Osteoblast (primary cell): Measurements from ENCODE around the gene LRRTM4. TPM values are rescaled to one million over a fixed set of nuclear protein-coding genes. Genes with fewer than 3 reads are reported as not detected.
"Not testable (repeated sequence)": the region's sequence is repeated elsewhere in the genome, so short reads cannot be mapped to it uniquely, and the experiment has no call there.

ENCODE experiments used
- DNase-seq: peaks from one replicate; pipeline ENCODE4 v3.0.0; 2011; ENCODE audit warnings: low spot score, mixed read lengths; ENCODE audit not compliant: insufficient read length; ENCODE audit errors: missing footprints
- H2AFZ ChIP-seq: 2 replicates; pipeline ENCODE4 v1.6.0; 2011; ENCODE audit warnings: mild to moderate bottlenecking, low read length
- H3K27ac ChIP-seq: 2 replicates; pipeline ENCODE4 v1.5.1; 2011; ENCODE audit warnings: mild to moderate bottlenecking, low read depth, low read length, moderate library complexity
- H3K27me3 ChIP-seq: 2 replicates; pipeline ENCODE4 v1.6.0; 2012; ENCODE audit warnings: mild to moderate bottlenecking, control low read depth, inconsistent platforms, low read length, moderate library complexity; ENCODE audit not compliant: insufficient read depth
- H3K36me3 ChIP-seq: 2 replicates; pipeline ENCODE4 v1.5.1; 2011; ENCODE audit warnings: mild to moderate bottlenecking, low read length, control low read depth, moderate library complexity; ENCODE audit not compliant: insufficient read depth
- H3K4me1 ChIP-seq: 2 replicates; pipeline ENCODE4 v1.5.1; 2011; ENCODE audit warnings: mild to moderate bottlenecking, low read length, control low read depth, moderate library complexity; ENCODE audit not compliant: insufficient read depth
- H3K4me2 ChIP-seq: 2 replicates; pipeline ENCODE4 v1.6.0; 2011; ENCODE audit warnings: mild to moderate bottlenecking, low read length; ENCODE audit not compliant: insufficient read depth
- H3K4me3 ChIP-seq: fragments of 200-600 bp; sonication (generic); 3 replicates; pipeline ENCODE4 v1.5.1; 2012; ENCODE audit warnings: mild to moderate bottlenecking, low read length, inconsistent platforms; ENCODE audit not compliant: insufficient read depth
- H3K79me2 ChIP-seq: 2 replicates; pipeline ENCODE4 v1.6.0; 2012; ENCODE audit warnings: mild to moderate bottlenecking, low read length, control low read depth, inconsistent platforms; ENCODE audit not compliant: insufficient read depth
- H3K9me3 ChIP-seq: 2 replicates; pipeline ENCODE4 v1.5.1; 2011; ENCODE audit warnings: low read depth, low read length, control low read depth
- H4K20me1 ChIP-seq: 2 replicates; pipeline ENCODE4 v1.6.0; 2012; ENCODE audit warnings: mild to moderate bottlenecking, low read length, control low read depth; ENCODE audit not compliant: insufficient read depth
- CTCF ChIP-seq: IDR thresholded peaks from 2 replicates; pipeline ENCODE4 v1.5.1; 2011; ENCODE audit warnings: mild to moderate bottlenecking, low read depth, low read length, moderate library complexity; ENCODE audit errors: extremely low read depth
- total RNA-seq: library from RNA; depleted of rRNA; stranded (reverse); fragments of >200 nt; gene quantifications from 2 replicates; pipeline ENCODE4 v1.2.3, GENCODE V29; 2012

The LRRTM4 gene
- total RNA-seq, 1 donor: not detected

DNA sequence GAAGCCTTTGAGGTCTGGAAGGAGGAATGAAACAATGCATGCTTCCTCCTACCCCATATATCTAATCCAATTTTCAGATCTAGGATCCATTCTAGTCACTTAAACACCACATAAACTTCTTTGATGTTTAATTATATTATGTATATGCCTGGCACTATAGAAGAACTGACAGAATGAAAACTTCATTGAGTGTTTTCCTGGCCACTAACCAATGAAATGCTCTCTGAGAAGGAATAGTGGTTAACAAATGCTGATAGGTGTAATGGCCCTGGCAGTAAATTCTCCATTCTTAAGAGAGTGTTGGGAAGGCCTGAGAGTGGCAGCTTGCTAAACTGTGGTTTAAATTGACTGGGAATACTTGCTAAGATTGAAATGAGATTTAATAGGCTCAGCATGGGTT, 710.0 kb downstream of the LRRTM4 start:
- Histone ChIP-seq H3K9me3 (no peaks in the 10 kb centered on the region), H3K27ac (no peak overlapping the region), H2AFZ (no peak overlapping the region), H3K4me3 (no peak overlapping the region), H3K4me2 (no peak overlapping the region), H3K36me3 (no peaks in the 10 kb centered on the region), H3K4me1 (no peaks in the 10 kb centered on the region), H3K27me3 (no peaks in the 10 kb centered on the region), H4K20me1 (no peaks in the 10 kb centered on the region), H3K79me2 (no peaks in the 10 kb centered on the region)
- TF ChIP-seq CTCF: no peak
- DNase-seq: no peak

DNA sequence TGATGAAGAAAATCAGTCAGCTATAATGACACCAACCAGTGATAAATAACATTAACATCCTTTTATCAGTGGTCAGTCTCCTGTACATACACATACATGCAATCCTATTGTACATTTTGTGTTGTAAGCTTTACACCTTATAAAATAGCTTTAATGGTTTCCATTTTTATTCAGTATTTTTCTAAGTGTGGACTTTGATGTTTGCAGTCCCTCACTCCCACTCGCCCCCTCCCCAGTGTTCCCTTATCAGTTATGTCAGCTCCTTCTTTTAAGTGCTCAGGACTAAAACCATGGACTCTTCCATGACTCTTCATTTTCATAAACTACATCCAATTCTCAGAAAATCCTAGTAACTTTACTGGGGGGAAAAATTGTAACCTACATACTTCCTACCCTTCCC, 713.0 kb downstream of the LRRTM4 start:
- H3K27ac ChIP-seq: no peak overlapping the region
- TF ChIP-seq CTCF: no peak
- no peaks in the 10 kb centered on the region for H3K4me1 ChIP-seq
- no peak overlapping the region for H3K4me3 ChIP-seq
- DNase-seq: no peak
- no peaks in the 10 kb centered on the region for H3K27me3 ChIP-seq
- no peaks in the 10 kb centered on the region for H4K20me1 ChIP-seq
- no peak overlapping the region for H3K4me2 ChIP-seq
- H3K36me3 ChIP-seq: no peaks in the 10 kb centered on the region
- H3K9me3 ChIP-seq: no peaks in the 10 kb centered on the region
- no peaks in the 10 kb centered on the region for H3K79me2 ChIP-seq
- H2AFZ ChIP-seq: no peak overlapping the region

GRCh38 chr2:76808732-76809131, 713.4 kb downstream of the LRRTM4 start:
- Histone ChIP-seq H4K20me1 (no peaks in the 10 kb centered on the region), H3K4me3 (no peak overlapping the region), H3K27me3 (no peaks in the 10 kb centered on the region), H3K4me2 (no peak overlapping the region), H3K27ac (no peak overlapping the region), H3K4me1 (no peaks in the 10 kb centered on the region), H2AFZ (no peak overlapping the region), H3K9me3 (no peaks in the 10 kb centered on the region), H3K36me3 (no peaks in the 10 kb centered on the region), H3K79me2 (no peaks in the 10 kb centered on the region)
- no peak for DNase-seq
- TF ChIP-seq CTCF: no peak

- DNase-seq: no peak
- H3K4me3 ChIP-seq: no peak overlapping the region
- no peaks in the 10 kb centered on the region for H3K36me3 ChIP-seq
- no peaks in the 10 kb centered on the region for H3K9me3 ChIP-seq
- no peak overlapping the region for H3K4me2 ChIP-seq
- no peaks in the 10 kb centered on the region for H4K20me1 ChIP-seq
- TF ChIP-seq CTCF: no peak
- H2AFZ ChIP-seq: no peak overlapping the region
- no peak overlapping the region for H3K27ac ChIP-seq
- no peaks in the 10 kb centered on the region for H3K79me2 ChIP-seq
- H3K4me1 ChIP-seq: no peaks in the 10 kb centered on the region
- no peaks in the 10 kb centered on the region for H3K27me3 ChIP-seq
These were observed 728.4 kb downstream of the LRRTM4 start for GRCh38 chr2:76793647-76794334.

DNA sequence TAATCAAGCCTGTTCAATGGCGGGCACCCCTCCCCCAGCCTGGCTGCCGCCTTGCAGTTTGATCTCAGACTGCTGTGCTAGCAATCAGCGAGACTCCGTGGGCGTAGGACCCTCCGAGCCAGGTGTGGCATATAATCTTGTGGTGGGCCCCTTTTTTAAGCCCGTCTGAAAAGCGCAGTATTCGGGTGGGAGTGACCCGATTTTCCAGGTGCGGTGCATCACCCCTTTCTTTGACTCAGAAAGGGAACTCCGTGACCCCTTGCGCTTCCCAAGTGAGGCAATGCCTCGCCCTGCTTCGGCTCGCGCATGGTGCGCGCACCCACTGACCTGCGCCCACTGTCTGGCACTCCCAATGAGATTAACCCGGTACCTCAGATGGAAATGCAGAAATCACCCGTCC, 740.9 kb downstream of the LRRTM4 start:
- H3K9me3 ChIP-seq, DNase-seq, H3K36me3 ChIP-seq, H3K27ac ChIP-seq, H3K4me1 ChIP-seq, H3K27me3 ChIP-seq, H3K4me3 ChIP-seq, H4K20me1 ChIP-seq, H3K79me2 ChIP-seq, H2AFZ ChIP-seq, H3K4me2 ChIP-seq: not testable (repeated sequence)
